Ureter (tissue), 1 donor: ENCODE measurements around the gene SLC6A17. TPM values are rescaled to one million over a fixed set of nuclear protein-coding genes. Genes with fewer than 3 reads are reported as not detected.

Experiments
- DNase-seq: peaks from one replicate; pipeline ENCODE4 v3.0.0-alpha.2; 2020; ENCODE audit warnings: low spot score
- total RNA-seq: library from RNA; stranded (reverse); gene quantifications from one replicate; pipeline ENCODE4 v1.2.4, GENCODE V29; 2023
- donor health status: DM: yes; HTN: yes; CAD: no.

Gene SLC6A17
- total RNA-seq, 1 donor from 2014 or later, result not detected

DNA sequence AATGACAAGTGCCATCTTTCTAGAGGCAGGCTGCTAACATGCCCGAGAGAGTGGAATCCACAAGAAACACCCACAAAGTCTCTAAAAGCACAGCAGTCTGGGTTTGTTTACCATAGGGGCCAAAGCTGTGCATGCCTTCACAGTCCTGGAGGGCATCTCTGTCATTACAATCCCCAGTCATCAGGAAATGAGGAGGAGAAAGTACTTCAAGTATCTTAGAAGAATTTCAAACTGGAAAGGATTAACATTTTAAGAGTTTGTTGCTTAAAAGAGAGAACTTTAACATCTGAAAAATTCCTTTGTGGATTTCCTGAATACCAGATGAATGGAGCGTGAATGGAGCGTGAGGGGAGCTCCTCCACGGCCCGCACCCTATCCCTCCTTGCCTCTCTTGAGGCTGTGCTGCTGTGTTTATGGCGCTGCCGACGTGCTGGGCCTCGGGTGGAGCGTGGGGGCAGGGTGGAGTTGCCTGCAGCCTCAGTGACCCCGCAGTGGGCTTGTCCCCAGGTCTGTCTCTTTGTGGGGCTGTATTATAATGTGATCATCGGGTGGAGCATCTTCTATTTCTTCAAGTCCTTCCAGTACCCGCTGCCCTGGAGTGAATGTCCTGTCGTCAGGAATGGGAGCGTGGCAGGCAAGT is 23.3 kb downstream of the SLC6A17 start:
- DNase-seq, result no peak

DNA sequence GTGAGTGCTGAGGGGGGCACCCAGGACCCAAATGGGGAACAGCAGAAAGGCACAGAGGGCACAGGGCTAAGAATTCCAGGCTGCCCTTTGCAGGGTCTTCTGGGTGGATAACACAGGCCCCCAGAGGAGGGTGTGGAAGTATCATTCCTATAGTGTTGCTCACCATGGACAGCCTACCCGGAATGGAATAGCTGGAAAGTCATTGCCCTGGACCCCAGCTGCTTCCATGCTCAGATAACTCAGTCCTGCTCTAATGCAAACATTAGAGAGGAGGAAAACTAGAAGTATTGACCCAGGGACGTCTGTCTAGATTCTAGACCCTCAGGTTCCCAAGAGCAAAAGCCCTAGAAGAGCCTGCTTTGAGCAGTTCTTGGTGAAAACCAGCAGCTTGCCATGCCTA is 24.7 kb downstream of the SLC6A17 start:
- DNase-seq, result no peak

DNA sequence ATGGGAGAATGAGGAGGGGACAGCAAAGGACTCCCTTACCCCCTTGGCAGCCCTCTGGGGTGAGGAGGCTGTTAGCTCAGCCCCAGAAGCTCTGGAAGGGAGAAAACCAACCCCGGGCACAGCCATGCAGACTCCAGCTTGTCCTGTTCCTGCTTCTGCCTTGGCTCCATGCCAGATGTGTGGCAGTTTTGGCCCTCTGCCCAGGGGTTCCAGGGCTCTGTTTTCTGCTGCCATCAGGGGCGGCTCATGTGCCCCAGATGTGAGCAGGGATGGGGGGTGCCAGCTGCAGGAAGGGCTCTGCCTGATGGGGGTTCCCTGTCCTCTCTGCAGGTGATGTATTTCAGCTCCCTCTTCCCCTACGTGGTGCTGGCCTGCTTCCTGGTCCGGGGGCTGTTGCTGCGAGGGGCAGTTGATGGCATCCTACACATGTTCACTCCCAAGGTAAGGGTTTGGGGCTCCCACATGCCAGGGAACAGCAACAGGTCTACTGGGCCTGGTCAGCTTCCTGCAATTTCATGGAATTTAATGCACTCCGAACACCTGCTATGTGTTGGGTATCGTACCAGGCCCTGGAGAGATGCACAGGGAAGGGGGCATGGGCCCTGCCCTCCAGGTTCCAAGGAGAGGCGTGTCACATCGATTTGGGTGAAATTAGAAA is 26.1 kb downstream of the SLC6A17 start:
- DNase-seq, result peak; percentile 83

DNA sequence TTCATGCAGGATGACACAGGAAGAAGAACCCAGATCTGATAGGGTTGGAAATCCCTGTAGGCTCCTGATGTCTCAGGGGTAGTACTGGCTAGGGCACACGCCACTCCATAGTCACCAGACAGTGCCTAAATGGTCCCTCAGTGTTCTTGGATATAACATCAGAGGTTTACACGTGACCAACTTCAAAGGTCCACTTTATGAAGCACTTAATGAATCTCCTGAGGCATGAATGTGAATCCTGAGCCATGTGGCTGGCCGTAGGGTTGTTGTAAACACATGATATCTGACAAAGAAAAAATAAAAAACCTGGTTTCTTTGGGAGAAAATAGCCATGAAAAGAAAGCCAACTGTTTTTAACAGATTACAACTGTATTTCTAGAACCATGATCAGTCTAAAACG is 27.5 kb downstream of the SLC6A17 start:
- DNase-seq, result no peak

DNA sequence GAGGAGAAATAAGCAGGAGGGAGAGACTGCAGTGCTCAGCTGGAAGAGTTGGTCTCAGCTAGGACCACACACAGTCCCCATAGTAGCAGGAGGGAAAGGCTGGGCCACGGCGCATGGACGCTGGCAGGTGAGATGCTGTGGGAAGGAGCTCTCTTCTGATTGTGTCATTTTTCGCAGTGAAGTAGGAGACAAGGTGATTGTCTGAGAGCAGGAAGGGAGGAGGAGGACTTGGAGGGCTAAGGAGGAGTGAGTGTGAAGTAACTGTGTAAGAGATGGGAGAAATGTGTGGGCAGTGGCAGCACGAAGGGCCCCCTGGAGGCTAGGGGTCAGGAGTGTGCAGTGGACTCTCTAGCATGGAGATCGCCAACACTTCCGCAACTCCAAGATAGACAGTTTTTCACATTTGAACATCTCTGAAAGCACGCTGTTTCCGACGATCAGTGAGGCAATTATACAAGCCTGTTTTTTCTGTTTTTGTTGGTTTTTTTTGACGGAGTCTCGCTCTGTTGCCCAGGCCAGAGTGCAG is 33.4 kb downstream of the SLC6A17 start:
- no peak for DNase-seq

DNA sequence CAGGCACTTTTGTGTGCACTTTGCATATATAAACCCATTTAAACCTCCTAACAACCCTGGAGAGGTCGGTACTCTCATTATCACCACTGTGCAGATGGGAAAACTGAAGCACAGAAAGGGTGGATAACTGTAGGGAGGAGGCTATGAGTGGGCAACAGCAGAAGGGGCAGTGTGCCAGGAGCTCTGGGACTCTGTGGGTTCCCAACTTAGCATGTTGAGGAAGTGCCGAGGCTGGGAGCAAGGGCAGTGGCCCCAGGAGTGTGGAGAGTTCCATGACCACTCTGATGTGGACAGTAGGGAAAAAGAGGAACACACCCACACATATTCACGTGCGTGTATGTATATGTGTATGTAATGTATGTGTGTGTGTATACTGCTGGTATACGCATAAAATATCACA is 34.2 kb downstream of the SLC6A17 start:
- DNase-seq, result no peak

DNA sequence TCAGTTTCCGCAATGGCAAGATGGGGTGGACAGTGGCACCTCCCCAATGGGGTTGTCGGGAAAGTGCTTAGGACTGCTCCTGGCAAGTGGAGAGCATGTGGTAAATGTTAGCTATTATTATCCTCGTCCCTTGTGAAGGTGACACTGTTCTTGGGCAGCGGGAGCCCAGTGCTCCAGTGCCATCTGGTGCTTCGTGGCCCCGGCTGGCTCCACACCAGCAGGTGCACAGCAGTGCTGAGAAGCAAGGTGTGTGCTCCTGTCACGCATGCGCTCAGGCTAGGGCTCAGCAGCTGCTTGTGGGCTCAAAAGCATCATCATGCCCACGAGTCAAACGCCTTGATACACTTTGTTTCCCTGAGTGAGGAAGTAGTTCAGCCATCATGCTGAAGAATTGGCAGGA is 34.9 kb downstream of the SLC6A17 start:
- no peak for DNase-seq

DNA sequence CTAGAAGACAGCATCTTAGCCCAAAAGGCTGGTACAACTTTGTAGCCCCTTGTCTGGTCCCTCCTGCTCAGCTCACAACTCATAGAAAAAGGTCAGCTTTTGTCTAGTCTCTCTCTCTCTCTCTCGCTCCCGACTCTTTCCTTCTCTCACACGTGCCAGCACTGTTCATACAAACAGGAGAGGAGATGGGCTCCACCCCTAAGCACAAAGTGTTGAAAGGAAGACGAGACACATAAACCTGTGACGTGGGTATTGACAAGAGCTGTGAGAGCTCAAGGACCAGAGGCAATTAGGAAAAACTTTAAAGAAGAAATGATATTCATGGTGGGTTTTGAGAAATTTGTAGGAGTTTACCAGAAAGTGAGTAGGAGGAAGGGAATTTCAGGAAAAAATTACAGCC is 36.3 kb downstream of the SLC6A17 start:
- DNase-seq, result no peak

DNA sequence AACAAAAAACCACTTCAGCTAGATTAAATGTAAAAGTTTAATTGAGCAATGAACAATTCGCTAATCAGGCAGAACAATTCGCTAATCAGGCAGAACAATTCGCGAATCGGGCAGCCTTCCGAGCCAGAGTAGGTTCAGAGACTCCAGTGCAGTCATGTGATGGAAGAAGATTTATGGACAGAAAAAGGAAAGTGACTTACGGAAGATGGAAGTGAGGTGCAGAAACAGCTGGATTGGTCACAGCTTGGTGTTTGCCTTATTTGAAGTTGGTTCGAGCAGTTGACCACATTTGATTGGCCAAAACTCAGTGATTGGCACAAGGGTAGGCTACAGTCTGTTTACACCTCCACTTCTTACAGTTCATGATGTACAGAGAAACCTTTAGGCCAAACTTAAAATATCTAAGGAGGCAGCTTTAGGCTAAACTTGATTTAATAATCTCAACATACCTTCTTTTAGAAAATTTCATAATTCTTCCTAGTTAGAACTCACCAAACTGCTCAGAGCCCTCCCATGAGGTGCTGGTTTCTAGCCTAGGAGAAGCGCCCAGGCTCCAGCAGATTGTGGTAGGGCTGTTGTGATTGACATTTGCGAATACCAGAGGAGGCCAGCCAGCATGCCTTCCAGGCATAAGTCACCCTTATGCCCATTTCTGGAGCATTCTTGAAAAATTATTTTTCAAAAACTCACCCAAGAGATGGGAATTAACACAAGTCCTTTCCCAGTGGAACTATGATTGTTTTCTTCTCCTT is 37.0 kb downstream of the SLC6A17 start:
- no peak for DNase-seq

DNA sequence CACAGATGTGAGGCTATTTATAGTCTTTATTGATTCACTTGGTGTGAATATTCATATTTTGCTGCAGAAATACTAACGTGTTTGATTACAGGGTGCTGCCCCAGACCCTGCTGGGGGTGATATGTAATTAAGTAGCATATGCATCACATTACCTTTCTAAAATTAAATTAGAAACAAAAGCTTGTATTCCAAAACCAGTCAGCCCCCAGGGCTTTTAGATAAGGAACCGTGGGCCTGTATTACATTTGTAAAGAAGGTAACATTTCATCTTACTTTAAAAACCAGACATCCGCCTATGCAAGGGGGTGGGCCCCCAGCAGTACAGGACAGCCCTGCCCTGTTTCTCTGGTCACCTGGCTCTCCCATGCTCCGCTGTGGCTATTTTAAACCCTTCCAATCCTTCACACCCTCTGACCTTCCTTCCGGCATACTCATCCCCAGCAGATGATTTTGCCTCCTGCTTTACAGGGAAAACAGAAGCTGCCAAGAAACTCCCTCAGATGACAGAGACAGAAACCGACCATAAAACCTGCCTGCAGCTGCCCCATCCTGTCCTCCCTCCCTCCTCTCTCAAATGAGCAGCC is 37.8 kb downstream of the SLC6A17 start:
- DNase-seq, result no peak

DNA sequence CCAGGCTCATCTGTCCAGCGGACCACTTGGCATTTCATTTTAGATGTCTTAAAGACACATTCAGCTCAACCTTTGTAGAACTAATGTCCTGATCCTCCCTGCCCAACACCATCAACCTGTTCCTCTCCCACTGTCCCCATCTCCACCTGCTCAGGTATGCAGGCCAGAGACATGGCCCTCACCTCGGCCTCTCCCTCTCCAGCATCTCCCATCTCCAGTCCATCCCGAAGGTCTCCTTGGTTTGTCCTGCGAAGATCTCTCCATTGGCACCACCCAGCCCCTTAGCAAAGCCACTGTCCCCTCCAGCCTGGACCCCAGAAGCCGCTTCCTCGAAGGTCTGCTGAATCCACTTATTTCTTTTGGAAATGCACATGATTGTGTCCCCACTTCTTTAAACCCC is 38.9 kb downstream of the SLC6A17 start:
- no peak for DNase-seq

DNA sequence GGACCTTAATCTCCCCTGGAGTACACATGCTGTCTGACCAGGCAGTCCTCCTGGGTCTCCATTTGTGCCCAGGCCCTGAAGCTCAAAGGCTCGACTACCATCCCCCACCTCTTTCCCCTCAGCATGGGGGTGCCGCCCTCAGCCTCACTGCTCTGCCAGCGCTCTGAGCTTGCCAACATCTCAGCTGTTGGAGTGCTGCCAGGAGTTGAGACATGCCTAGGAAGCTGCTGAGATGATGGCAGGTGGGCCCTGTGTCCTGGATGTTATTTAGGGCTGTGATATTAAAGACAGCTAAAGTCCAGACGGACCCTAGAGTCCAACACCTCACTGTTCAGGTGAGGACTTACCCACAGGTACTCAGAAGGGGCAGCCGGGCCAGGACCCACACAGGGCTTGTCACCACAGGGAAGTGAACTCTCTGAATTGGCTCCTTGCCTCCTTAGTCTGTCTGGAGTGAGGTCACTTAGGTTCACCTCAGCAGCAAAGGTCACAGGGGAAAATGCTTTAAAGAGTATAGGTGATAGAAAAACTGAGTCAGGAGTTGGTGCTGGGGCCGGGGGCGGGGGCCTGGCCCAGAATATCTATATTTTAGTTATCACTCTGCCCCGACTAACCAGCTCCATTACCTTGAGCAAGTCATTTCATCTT is 40.1 kb downstream of the SLC6A17 start:
- no peak for DNase-seq

DNA sequence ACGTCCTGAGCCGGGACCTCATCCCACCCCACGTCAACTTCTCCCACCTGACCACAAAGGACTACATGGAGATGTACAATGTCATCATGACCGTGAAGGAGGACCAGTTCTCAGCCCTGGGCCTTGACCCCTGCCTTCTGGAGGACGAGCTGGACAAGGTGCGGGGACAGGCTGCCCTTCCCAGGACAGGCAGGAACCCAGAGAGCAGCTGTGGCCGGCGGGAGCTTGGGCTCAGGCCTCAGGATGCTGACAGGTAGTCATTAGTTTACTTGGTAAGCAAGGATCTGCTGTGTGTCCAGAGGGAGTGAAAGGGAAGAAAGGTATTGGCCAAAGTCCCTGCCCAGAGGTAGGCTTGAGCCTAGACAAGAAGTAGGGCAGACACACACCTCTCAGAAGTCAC is 42.2 kb downstream of the SLC6A17 start:
- no peak for DNase-seq

DNA sequence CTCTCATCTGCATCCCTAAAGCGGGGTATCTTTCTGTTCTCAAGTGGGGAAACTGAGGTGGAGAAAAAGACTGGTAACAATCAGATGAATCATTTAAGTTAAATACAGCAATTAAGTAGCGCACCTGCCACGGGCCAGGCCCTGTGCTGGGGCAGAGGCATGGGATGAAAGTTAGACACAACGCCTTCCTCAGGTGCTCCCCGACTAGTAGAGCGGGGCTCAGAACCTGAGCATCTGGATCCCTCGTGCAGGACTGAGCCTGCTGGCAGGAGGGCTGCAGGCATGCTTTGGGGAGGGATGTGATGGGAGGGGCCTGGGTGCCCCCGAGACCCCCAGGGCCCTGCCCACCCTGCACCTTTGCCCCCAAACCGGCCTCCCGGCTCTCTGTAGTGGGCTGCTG is 44.9 kb downstream of the SLC6A17 start:
- DNase-seq, result no peak

DNA sequence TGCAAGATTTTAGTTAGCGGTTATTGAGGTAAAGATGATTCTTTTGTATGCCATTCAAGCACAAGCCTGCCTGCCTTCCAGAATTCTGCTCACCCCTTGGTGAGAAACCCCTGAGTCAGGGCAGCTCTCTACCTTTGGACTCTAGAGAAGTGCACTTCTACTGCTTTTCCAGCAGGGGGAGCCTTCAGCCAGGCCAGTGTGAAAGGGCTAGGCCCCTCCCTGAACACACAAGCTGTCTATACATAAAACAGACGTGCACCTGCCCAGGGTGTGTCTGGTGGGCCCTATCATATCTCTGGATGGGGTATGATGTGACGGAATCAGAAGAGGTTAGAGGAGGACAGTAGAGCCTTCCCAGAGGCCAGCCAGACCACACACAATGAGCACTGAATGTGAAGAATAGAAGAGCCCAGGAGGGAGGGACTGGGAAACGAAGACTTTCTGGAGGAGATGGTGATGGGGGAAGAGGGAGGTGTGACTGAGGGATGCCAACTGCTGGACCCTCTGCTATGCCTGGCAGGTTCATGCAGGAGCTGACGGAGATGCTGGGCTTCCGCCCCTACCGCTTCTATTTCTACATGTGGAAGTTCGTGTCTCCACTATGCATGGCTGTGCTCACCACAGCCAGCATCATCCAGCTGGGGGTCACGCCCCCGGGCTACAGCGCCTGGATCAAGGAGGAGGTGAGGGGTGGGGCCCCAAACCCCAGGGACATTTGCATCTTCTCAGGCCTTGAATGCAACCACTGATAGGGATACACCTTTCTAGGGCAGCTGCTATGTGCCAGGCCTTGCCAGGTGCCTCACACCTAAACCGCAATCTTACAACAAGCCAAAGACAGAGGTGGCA is 46.8 kb downstream of the SLC6A17 start:
- DNase-seq, result no peak

DNA sequence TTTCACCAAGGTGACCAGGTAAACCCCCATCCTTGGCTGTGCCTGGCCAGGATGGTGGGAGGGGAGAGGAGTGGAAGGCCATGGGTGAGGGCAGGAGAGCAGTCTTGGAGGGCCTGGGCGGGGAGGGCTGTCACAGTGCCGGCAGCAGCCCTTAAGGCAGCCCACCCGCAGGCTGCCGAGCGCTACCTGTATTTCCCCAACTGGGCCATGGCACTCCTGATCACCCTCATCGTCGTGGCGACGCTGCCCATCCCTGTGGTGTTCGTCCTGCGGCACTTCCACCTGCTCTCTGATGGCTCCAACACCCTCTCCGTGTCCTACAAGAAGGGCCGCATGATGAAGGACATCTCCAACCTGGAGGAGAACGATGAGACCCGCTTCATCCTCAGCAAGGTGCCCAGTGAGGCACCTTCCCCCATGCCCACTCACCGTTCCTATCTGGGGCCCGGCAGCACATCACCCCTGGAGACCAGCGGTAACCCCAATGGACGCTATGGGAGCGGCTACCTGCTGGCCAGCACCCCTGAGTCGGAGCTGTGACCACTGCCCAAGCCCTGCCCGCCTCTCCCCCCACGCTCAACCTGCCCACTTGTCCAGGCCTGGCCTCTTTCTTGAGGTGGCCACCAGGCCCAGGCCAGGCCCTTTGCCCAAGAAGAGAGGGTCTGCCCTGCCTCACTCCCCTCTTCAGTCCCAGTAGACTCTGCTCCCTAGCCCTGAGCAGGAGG is 47.8 kb downstream of the SLC6A17 start:
- DNase-seq, result no peak

DNA sequence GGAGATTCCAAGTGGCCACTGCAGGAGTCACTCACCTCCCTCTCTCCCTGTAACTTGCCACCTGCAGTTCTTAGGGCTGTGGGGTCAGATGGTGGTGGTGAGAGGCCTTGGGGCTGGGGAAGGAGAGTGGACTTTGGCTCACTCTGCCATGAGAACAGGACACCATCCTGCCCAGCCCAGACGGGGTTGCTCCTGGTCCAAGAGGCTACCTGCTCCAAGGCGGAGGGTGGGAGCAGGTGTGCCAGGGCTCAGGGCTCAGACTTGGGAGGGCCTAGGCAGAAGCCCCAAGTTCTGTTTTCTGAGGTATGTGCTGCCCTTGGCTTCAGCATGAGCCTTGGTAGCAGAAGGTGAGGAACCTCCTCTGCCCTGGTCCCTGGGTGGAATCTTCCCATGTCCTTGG is 48.5 kb downstream of the SLC6A17 start:
- no peak for DNase-seq

DNA sequence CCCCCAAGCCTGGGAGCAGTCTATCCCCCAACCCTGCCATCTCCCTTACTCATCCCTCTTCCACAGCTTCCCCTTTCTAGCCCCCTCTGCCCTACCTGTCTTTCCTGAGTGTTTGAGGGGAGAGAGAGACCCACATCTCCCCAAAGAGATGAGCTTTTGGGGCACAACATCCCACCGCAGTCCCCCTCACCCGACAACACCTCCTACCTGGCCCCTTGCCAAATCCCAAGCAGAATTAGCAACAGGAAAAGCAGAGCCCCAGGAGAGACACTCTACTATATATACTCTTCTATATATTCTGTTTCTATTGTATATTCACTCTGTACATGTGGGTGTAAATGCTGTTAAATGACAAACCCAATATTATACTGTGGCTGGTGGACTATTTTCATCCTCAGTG is 49.9 kb downstream of the SLC6A17 start:
- DNase-seq, result no peak

DNA sequence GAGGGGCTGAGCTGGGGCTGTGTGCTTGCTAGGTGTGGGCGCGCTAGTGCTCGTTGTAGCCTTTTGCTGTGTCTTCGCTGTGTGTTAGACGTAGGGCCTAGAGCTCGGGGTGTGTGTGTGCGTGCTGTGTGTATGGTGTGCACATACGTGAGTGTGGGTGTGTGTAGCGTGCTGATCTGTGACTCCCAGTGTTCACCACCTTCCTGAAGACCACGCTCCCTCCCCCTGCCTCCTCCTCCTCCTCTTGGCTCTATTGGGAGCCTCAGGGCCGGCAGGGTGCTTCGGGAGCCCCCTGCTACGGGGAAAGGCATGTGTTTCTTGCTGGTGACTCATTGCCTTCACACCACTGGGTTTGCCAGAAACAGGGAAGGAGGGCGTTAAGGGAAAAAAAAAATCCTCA is 50.4 kb downstream of the SLC6A17 start:
- DNase-seq, result no peak

DNA sequence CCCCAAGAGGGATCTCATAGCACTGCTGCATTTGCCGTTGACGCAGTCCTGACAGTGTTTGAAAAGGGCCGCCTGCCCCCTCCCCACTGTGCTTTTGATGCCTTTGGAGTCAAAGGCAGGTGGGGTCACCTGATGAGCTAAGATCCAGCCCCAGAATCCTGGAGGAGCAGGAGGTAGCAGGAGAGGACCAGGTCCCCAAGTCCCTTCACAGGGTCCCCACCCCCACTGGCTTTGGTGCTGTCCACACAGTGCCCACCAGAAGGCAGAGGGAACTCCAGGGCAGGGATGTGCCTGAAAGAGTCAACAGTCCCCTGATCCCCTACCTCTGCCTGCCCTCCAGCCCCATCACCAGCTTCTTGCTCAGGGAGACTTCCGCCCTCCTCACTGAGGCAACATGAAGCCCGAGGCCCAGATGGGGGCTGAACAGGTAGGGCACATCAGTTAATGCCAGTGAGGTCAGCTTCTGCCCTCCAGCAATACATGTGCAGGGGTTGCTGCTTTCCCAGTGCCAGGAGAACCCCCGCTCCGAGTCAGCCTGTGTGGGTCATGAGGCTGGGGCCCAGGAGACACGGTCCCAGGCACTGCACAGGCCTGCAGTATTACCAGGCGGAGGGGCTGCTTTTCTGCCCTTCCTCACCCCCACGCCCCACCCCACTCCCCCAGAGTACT is 51.0 kb downstream of the SLC6A17 start:
- no peak for DNase-seq
